HG03139 (cell line): ENCODE data around the gene ZNF500.
A peak's percentile ranks its signal among the peaks of the same experiment; 100 is the strongest.

Experiments
- ATAC-seq: cut with Tn5 transposase; IDR thresholded peaks from one replicate; pipeline ENCODE4 v1.9.1; 2021; ENCODE audit not compliant: unreplicated experiment

The ZNF500 gene

DNA sequence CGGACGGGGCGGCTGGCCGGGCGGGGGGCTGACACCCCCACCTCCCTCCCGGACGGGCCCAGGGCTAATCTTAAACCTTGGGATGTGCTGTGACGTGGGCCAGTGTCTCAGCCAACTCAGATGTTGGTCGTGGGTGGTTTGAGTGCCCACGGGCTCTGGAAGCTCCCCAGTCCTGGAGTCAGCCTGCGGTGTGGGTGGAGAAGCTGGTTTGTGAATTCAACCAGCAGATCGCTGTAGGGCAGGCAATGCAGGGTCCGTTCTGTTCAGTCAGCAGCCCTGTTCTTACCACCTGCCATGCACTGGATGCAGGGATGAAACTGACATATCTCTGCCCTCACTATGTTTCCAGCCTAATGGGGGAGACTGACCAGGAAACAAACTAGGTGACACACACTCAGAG, 8.0 kb upstream of the ZNF500 start:
- no peak for ATAC-seq

DNA sequence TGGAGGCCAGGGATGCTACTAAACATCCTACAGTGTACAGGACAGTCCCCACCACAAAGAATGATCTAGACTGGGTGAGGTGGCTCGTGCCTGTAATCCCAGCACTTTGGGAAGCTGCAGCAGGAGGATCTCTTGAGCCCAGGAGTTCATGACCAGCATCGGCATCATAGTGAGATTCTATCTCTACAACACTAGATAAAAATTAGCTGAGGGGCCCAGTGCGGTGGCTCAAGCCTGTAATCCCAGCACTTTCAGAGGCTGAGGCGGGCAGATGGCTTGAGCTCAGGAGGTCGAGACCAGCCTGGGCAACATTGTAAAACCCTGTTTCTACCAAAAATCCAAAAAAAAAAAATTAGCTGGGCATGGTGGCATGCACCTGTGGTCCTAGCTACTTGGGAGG, 5.4 kb upstream of the ZNF500 start:
- no peak for ATAC-seq

DNA sequence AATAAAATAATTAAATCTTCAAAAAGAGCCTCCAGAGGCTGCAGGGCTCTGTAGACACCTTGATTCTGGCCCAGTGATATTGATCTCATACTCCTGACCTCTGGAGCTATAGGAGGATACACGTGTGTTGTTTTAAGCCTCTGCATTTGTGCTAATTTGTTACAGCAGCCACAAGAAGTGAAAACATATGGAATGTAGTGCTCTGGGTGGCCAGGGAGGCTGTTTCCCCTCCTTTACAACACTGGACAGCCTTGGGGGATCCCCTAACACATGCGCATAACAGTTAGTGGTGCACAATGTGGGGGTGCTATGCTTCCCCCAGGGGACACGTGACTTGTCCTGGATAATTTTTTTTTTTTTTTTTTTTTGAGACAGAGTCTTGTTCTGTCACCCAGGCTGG, 4.7 kb upstream of the ZNF500 start:
- ATAC-seq = no peak

DNA sequence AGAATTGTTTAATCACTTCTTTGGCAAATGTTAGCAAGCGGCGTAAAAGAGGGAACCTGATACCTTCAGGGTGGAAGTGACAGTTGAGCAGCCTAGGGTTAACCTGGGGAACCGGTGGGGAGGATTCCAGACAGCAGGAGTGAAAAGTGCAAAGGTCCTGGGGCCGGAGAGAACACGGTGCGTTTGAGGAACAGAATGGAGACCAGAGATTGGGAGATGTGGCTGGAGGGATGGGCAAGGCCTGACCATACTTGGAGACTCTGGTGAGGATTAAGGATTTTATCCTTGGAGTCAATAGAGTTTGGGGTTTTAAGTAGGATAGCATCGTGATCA, 2.3 kb upstream of the ZNF500 start:
- no peak for ATAC-seq

DNA sequence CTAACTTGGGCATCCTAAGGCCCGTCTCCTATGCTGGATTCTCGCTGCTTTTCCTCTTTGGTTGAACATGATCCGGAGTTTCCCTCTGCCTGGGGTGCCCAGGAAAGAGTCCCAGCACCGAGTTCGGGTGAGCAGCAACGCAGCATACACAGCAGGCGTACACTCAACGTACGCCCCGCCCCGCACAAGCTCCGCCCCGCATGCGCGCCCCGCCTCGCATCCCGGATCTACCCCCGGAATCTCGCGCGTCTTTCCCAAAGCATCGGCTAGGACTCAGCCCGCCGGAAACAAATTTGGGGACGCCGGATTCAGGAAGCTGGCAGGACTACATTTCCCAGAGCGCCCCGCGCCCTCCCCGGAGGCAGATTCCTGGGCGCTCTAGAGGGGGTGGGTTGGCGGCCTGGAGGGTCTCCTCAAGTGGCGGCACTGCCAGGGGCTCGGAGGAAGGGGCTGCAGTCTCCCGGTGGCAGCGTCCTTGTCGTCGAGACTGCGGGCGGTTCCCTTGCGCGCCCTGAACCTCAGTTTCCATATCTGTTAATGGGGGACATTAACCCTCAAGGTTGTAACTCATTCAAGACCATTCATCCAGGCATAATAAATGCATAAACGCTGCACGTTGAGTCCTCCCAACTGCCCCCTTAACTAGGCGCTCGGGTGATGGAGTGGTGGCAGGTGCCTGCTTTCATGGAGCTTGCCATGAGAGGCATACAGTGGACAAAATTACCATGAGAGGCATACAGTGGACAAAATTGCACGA, 1.8 kb upstream of the ZNF500 start:
- ATAC-seq = peak; percentile 67

DNA sequence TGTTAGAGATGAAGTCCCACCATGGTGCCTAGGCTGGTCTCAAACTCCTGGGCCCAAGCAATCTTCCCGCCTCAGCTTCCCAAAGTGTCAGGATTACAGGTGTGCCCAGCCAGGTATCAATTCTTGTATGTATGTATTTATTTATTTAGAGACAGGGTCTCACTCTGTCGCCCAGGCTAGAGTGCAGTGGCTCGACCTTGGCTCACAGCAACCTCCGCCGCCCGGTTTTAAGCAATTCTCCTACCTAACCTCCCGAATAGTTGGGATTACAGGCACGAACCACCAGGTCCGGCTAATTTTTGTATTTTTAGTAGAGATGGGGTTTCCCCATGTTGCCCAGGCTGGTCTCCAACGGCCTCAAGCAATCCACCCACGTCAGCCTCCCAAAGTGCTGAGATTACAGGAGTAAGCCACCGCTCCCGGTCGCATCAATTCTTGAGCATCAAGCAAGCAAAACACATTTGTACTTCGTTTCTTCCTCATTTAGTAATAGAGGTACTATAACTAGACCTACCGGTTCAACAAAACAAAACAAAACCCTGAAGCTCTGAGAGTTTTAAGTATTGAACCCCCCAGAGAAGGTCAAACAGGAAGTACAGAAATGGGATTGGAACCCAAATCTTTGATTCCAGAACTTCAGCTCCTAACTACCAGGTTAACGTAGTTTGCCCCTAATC, 1.0 kb upstream of the ZNF500 start:
- ATAC-seq = no peak

DNA sequence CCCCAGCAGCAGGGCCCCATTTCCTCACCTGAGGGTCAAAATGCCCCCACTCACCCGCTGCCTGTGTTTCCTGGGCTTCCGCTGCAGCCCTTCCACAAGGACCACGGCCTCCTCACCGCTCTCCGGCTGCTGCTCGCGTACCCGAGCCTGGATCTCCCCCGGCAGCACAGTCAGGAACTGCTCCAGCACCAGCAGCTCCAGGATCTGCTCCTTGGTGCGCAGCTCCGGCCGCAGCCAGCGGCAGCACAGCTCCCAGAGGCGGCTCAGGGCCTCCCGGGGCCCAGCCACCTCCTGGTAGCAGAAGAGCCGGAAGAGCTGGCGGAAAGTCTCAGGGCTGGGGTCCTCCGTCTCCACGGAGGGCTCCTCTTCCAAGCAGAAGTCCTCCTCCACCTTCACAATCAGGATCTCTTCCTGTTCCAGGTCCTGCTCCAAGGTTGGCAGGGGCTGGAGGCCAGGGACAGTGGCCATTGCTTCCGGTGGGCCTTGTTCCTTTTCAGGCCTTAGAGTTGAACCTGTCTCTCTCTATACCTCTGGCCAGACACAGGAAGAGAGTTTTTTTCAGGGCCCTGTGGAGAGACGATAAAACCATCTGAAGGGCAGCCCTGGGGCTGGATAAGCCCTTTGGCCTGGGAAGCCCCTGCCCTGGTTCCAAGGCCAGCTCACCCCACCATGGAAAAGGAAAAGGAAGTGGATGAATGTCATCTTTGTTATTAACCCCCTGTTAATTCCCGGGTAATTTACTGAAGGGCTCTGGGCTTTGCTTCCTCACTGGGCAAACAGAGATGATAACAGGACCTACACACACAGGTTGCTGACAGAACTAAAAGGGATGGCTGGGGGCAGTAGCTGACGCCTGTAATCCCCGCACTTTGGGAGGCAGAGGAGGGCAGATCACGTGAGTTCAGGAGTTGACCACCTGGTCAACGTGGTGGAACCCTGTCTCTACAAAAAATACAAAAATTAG, 1.2 kb downstream of the ZNF500 start:
- ATAC-seq = no peak

DNA sequence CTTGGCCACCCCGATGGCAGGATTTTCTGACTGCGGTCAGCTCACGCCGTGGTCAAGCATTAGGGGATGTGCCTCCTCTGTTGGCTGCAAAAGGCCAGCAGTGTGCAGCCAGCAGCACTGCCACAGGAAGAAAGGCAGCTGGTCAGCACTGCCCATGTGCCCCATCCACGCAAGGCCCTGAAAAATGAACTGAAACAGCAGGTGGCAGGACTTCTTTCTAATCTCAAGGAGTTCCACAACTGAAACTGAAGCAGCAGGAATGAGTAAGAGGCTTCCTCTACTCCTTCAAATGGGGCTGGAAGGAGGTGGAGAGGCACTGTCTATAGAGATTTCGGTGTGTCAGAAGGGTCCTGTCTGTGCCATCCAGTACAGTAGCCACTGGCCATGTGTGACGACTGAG, 3.2 kb downstream of the ZNF500 start:
- no peak for ATAC-seq

DNA sequence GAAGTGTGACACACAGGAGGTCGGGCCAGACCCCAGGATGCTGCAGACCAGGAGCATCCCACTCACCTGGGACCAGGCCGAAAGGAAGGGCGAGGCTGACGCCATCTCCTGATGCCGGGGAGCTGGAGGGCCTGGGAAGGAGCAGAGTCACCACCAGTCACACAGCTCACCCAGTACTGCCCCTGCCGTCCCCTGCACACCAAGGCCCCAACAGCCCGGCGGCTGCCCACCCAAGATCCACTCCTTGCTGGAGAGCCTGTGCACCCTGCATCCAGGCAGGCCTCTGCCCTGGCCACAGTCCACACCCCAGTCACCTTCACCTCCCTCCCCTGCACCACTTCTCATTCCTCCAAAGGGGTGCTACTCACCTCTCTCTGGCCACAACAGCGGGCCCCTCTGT, 4.8 kb downstream of the ZNF500 start:
- ATAC-seq = no peak

DNA sequence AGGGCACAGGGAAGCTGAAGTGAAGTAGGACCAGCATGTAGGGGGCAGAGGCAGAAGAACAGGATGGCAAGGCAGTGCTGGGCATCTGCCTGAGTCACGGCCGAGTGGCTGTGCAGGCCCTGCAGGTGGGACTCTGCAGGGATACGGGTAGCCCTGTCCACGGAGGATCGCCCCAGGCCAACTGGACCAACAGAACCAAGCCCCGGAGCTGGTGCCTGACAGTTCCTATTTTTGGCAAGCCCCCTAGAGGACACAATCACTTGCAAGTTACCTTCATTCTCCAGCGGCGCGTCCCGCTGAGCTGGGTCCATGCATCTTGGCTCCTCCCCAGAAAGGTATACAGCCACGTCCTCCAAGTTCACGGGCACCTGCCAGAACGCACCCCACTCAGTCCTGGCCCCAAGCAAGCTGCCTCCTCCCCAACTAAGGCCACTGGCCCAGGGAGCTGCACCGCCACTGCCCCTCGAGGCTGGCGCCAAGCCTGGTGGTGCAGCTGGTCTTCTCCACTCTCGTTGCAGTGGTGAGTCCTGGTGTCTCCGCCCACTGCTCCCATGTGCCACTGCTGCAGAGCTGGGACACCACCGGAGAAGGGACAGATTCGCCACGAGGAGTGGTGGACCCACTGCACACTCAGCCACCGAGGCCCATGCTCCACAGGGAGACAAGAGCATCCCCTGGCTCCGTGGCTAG, 6.6 kb downstream of the ZNF500 start:
- no peak for ATAC-seq

DNA sequence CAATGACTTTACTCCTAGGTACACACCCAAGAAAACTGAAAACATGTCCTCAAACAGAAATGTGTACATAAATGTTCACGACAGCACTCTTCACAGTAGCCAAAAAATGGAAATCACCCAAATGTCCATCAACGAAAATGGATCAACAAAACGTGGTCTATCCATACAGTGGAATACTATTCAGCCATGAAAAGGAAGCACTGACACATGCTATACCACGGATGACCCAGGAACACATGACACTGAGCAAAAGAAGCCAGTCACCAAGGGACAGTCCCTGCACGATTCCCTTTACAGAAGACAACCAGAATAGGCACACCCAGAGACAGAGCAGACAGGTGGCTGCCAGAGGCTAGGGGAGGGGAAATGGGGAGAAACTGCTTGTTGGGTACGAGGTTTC, 11.3 kb downstream of the ZNF500 start:
- no peak for ATAC-seq

DNA sequence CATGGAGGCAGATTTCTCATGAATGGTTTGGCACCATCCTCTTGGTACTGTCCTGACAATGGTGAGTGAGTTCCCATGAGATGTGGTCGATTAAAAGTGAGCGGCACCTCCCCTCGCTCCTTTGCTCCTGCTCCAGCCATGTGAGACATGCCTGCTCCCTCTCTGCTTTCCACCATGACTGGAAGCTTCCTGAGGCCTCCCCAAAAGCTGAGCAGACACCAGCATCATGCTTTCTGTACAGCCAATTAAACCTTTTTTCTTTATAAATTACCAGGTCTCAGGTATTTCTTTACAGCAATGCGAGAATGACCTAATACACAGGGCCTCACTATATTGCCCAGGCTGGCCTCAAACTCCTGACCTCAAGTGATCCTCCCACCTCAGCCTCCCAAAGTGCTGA, 12.1 kb downstream of the ZNF500 start:
- no peak for ATAC-seq

DNA sequence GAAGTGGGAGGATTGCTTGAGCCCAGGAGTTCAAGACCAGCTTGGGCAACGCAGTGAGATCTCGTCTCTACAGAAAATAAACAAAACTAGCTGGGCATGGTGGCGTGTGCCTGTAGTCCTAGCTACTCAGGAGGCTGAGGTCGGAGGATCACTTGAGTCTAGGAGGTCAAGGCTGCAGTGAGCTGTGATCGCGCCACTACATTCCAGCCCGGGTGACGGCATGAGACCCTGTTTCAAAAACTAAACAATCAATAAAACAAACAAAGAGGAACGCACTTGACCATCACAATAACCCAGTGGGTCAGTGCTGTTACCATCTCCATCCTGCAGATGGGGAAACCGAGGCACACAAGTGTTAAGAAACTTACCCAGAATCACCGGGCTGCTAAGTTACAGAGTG, 13.7 kb downstream of the ZNF500 start:
- ATAC-seq = no peak

DNA sequence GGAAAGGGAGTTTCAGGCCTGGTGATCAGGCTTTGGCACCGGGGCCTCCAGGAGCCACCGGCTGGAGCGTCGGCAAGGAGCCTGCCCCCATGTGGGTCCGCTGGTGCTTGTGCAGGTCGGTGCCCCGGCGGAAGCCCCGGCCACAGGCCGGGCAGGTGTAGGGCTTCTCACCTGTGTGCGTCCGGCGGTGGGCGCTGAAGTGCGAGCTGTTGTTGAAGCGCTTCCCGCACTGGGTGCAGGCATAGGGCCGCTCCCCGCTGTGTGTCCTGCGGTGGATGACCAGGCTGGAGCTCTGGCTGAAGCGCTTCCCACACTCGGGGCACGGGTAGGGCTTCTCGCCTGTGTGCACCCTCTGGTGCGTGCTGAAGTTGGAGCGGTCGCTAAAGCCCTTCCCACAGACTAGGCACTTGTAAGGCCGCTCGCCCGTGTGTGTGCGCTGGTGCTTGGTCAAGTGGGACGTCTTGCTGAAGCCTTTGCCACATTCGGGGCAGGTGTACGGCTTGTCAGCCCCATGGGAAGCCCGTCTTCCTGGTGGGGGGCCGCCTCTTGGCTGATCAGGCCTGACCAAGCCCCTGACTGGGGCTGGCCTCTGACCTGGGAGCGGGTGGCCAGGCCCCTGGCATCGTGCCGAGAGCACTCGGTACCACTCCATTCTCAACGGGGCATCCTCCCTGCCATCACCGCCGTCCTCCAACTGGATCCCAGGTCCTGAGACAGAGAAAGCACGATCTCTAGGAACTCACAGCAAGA, 14.4 kb downstream of the ZNF500 start:
- no peak for ATAC-seq

DNA sequence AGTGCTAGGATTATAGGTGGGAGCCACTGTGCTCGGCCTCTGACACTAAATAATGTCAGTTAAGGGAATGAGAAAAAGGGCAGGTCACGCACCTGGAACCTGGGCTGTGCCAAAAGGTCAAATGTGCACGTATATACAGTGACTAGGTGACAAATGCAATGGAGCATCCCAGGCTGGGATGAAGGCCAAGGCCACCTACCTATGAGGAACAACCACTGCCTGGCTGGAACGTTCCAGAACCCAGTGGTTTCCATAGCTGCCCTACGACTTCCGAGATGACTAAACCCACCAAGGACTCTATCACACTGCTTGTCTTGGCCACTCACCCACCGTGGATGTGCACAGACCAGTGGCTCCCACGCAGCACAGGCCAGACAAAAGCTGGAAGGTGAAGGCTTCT, 16.1 kb downstream of the ZNF500 start:
- ATAC-seq = no peak

DNA sequence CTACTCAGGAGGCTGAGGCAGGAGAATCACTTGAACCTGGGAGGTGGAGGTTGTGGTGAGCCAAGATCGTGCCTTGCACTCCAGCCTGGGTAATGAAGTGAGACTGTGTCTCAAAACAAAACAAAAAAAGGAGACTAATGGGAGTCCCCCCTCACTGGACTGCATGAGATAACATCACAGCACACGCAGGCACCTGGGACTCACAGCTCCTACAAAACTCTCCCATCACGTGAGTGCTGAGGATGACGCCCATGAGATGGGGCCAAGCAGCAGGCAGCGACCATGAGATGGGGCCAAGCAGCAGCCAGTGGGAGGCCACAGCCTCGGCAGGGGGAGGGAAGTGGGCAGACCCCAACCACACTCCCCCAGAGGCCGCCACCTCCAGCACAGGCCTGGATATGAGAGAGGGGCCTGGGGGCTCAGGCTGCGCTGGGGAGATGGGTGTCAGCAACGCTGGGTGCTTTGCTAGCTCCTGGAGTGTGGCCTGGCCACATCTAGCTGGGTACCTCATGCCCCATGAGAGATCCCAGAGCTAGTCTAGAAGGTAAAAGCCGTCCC, 17.2 kb downstream of the ZNF500 start:
- no peak for ATAC-seq

DNA sequence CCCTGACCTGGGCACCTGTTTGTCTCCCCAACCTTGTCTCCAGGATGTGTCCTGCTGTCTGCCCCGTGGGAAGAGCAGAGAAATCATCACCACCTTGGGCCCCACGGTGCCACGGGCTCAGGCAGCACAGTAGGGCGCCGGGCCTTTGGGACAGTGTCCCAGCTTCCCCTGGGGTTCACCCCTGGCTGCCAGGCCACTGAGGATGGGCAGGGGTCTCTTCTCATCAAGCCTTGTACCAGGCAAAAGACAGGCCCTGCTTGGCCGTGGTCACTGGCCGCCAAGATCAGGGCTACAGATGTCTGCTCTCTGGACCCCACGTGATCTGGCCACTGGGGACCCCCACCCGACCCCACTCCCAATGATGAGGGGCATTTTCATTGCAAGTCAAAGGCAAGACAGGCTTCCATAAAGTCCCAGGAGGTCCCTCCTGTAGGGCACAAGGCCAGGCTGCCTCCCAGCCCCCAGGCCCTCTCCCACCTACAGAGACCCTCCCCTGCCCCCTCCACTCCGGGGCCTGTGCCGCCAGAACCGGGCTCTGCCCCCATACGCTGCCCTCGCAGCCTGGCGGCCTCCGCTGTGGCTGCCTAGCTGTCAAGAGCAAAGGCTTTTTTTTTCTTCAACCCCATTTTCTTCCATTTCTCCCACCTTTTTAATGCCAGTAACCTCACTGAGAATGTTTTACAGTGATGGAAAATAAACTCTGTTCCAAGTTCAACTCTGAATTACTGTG, 18.1 kb downstream of the ZNF500 start:
- ATAC-seq = no peak

DNA sequence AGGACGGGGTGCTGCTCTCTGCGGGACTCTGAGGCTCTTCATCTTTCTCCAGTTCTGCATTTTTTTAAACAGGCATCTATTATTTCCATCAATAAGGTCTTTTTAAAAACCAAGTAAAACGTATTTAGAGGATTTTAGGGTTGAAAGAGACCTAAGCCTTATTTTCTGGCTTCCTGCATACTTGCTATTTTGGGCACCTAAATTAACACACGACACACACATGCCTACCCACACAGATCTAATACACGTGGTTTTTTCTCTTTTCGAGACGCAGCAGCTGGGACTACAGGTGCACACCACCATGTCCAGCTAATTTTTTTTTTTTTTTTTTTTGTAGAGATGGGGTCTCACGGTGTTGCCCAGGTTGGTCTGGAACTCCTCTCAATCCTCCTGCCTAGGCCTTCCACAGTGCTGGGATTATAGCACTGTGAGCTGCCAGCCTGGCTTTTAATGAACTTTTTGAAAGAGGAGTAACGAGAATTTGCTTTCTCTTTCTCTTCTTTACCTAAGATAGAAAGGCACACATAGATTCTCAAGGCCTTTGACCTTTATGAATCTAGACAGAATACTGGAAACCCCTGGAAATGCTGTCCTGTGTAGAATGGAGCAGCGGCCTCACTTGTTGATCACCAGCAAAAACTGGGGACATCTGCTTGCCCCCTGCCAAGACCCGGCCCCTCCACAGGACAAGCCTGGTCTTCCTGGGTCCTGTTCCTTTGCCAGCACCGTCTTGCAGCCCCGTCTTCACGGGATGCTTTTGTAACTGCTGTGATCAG, 18.9 kb downstream of the ZNF500 start:
- ATAC-seq = no peak
